HepG2 (cell line): Measurements from ENCODE around the gene TXNL4A. TPM values are rescaled to one million over a fixed set of nuclear protein-coding genes. Genes with fewer than 3 reads are reported as not detected.

Source experiments
- ARNT ChIP-seq: fragments of 450-650 bp; IDR thresholded peaks from 2 replicates; pipeline ENCODE4 v1.6.1; 2017
- ATM ChIP-seq: fragments of 450-650 bp; IDR thresholded peaks from 2 replicates; pipeline ENCODE4 v1.7.1; 2017; ENCODE audit warnings: mild to moderate bottlenecking, borderline replicate concordance
- FOXA1 ChIP-seq, 2 experiments: fragments of 450-650 bp in 1 of 2; sonication (generic) in 1 of 2; formaldehyde crosslinking in 1 of 2; IDR thresholded peaks; 2 replicates each; pipeline versions ENCODE4 v1.4.0 to v1.6.1; 2016 to 2020; ENCODE audit warnings: missing genetic modification reagents in 1 of 2
- HMG20A ChIP-seq: IDR thresholded peaks from 2 replicates; pipeline ENCODE4 v1.6.1; 2016; ENCODE audit warnings: borderline replicate concordance
- HNRNPUL1 ChIP-seq: fragments of 200-400 bp; formaldehyde crosslinking; IDR thresholded peaks from 2 replicates; pipeline ENCODE4 v1.6.1; 2017; ENCODE audit warnings: low read depth, mild to moderate bottlenecking, low read length, moderate library complexity
- HOXA5 ChIP-seq: sonication (generic); formaldehyde crosslinking; IDR thresholded peaks from 2 replicates; pipeline ENCODE4 v1.4.0; 2020; ENCODE audit warnings: missing genetic modification reagents
- KLF12 ChIP-seq: sonication (generic); formaldehyde crosslinking; IDR thresholded peaks from 2 replicates; pipeline ENCODE4 v1.4.0; 2020; ENCODE audit warnings: missing genetic modification reagents, borderline replicate concordance
- SIN3B ChIP-seq: fragments of 150-350 bp; IDR thresholded peaks from 2 replicates; pipeline ENCODE4 v1.6.1; 2014; ENCODE audit warnings: low read length
- SOX13 ChIP-seq, 3 experiments: fragments of 450-650 bp in 1 of 3; sonication (generic) in 1 of 3; formaldehyde crosslinking in 1 of 3; IDR thresholded peaks in 2 of 3; conservative IDR thresholded peaks in 1 of 3; 2 replicates each; pipeline versions ENCODE4 v1.5.0 to v1.6.1; 2016 to 2020; ENCODE audit warnings: antibody characterized with exemption in 1 of 3, mild to moderate bottlenecking in 1 of 3, missing compliant biosample characterization in 1 of 3, missing genetic modification reagents in 1 of 3, moderate library complexity in 1 of 3
- YEATS4 ChIP-seq: sonication (generic); formaldehyde crosslinking; IDR thresholded peaks from 2 replicates; pipeline ENCODE4 v1.4.0; 2020; ENCODE audit warnings: missing genetic modification reagents, borderline replicate concordance
- ZNF143 ChIP-seq: sonication (generic); formaldehyde crosslinking; IDR thresholded peaks from 2 replicates; pipeline ENCODE4 v1.4.0; 2020; ENCODE audit warnings: missing genetic modification reagents
- ZNF17 ChIP-seq: sonication (generic); formaldehyde crosslinking; IDR thresholded peaks from 2 replicates; pipeline ENCODE4 v1.5.0; 2020; ENCODE audit warnings: mild to moderate bottlenecking, missing genetic modification reagents
- ZNF232 ChIP-seq: sonication (generic); formaldehyde crosslinking; IDR thresholded peaks from 2 replicates; pipeline ENCODE4 v1.4.0; 2020; ENCODE audit warnings: missing genetic modification reagents, borderline replicate concordance
- ZNF367 ChIP-seq: sonication (generic); formaldehyde crosslinking; IDR thresholded peaks from 2 replicates; pipeline ENCODE4 v1.4.0; 2020; ENCODE audit warnings: missing genetic modification reagents, borderline replicate concordance
- ZNF747 ChIP-seq: sonication (generic); formaldehyde crosslinking; IDR thresholded peaks from 2 replicates; pipeline ENCODE4 v1.8.1; 2023; ENCODE audit warnings: missing genetic modification reagents, mild to moderate bottlenecking, borderline replicate concordance
- ZNF766 ChIP-seq: sonication (generic); formaldehyde crosslinking; IDR thresholded peaks from 2 replicates; pipeline ENCODE4 v1.5.0; 2020; ENCODE audit warnings: missing genetic modification reagents, borderline replicate concordance
- ZNF777 ChIP-seq: sonication (generic); formaldehyde crosslinking; IDR thresholded peaks from 2 replicates; pipeline ENCODE4 v1.4.0; 2020; ENCODE audit warnings: missing genetic modification reagents
- ZNF781 ChIP-seq: sonication (generic); formaldehyde crosslinking; IDR thresholded peaks from 2 replicates; pipeline ENCODE4 v1.5.1; 2020; ENCODE audit warnings: borderline replicate concordance, mild to moderate bottlenecking, missing genetic modification reagents; ENCODE audit errors: not compliant biosample characterization
- polyA plus RNA-seq, 8 experiments: library from polyadenylated mRNA; depleted of rRNA in 3 of 8; stranded (reverse) in 7 of 8; unstranded in 1 of 8; fragments of >200 nt; fragmentation: Illumina TruSeq in 4 of 8; extraction: Trizol in 4 of 8; gene quantifications; 2 replicates each; pipeline versions ENCODE4 v1.2.1 to v1.2.3, GENCODE V29; 2011 to 2016; ENCODE audit warnings: low read depth in 4 of 8, missing spikeins in 1 of 8, mixed read lengths in 1 of 8; ENCODE audit not compliant: insufficient read depth in 1 of 8
- total RNA-seq, 5 experiments: library from RNA; depleted of rRNA; stranded (reverse); fragments of >200 nt; fragmentation: Illumina TruSeq; extraction: Trizol; gene quantifications; 2 replicates each; pipeline ENCODE4 v1.2.3, GENCODE V29; 2016; ENCODE audit warnings: low read depth in 1 of 5
- TF ChIP-seq, protein P1 (sequence below), 2 experiments: sonication (generic) in 1 of 2; formaldehyde crosslinking in 1 of 2; IDR thresholded peaks; 2 replicates each; pipeline versions ENCODE4 v1.4.0 to v1.6.1; 2016 to 2020; ENCODE audit warnings: borderline replicate concordance in 1 of 2, low read depth in 1 of 2, mild to moderate bottlenecking in 1 of 2, missing genetic modification reagents in 1 of 2
- TF ChIP-seq, protein P2 (sequence below): sonication (generic); formaldehyde crosslinking; IDR thresholded peaks from 2 replicates; pipeline ENCODE4 v1.5.0; 2020; ENCODE audit warnings: mild to moderate bottlenecking, missing genetic modification reagents
- TF ChIP-seq, protein P3 (sequence below): IDR thresholded peaks from 2 replicates; pipeline ENCODE4 v1.6.1; 2016

TXNL4A gene
- total and polyA plus RNA-seq, 2 of the 13 experiments (the other 11 are each of a cell fraction or from before 2014, with no cell fraction given), result 172 to 202 TPM

DNA sequence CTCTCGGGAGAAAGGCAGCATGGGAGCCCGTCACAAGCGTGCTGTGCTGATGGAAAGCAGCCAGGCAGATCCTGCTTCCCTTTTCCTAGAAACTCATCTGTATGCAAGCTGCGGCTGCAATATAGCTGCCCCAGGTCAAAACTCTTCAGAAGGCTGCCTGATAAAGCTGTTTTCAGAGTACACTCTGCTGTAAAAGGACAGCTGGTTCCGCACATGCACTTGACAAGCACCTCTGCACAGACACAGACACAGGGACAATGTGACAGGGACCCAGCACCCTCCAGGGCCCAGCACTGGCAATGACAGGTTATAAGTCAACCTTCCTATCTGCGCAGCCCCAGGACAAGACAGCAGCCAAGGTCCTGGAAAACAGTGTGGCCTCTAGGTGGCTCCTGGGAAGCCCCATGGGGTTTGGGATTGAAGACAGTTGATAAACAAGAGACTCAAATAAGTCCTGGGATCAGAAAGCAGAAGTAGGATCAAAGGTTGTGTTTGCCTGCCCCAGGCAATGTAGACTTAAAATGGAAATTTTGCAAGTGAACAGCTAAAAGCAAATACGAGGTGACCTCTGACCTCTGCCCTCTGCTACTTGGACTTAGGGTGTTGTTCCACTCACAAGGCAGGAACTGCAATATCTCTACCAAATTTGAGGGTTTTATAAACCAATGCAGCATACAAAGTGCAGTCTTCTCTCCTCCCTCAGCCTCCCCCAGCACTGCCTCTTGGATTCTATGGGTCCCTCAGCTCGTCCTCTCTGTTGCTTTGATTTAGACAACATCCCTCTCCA is 53.9 kb downstream of the TXNL4A start (continued):
- peak; percentile 88 for TF ChIP-seq FOXA1 (IDR thresholded peaks at IDR 0.05)
- TF ChIP-seq FOXA1 (CRISPR knock-in tag; IDR thresholded peaks at IDR 0.05), result peak; percentile 97
- TF ChIP-seq KLF12, result peak; percentile 22; the same call in 1 of the 2 replicates
- peak; percentile 86 for TF ChIP-seq ZNF747 (CRISPR knock-in tag)
- no peak for TF ChIP-seq ARNT
- TF ChIP-seq YEATS4 (CRISPR knock-in tag), result no peak
- no peak for TF ChIP-seq ZNF367 (CRISPR knock-in tag)
- TF ChIP-seq, protein P1, sequence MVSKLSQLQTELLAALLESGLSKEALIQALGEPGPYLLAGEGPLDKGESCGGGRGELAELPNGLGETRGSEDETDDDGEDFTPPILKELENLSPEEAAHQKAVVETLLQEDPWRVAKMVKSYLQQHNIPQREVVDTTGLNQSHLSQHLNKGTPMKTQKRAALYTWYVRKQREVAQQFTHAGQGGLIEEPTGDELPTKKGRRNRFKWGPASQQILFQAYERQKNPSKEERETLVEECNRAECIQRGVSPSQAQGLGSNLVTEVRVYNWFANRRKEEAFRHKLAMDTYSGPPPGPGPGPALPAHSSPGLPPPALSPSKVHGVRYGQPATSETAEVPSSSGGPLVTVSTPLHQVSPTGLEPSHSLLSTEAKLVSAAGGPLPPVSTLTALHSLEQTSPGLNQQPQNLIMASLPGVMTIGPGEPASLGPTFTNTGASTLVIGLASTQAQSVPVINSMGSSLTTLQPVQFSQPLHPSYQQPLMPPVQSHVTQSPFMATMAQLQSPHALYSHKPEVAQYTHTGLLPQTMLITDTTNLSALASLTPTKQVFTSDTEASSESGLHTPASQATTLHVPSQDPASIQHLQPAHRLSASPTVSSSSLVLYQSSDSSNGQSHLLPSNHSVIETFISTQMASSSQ (IDR thresholded peaks at IDR 0.05; ENCODE audit: low read depth), result peak; percentile 54
- TF ChIP-seq, protein P1 (CRISPR knock-in tag; IDR thresholded peaks at IDR 0.05; ENCODE audit: borderline replicate concordance), result peak; percentile 85; the same call in 1 of the 2 replicates
- no peak for TF ChIP-seq ZNF232 (CRISPR knock-in tag)
- TF ChIP-seq HOXA5 (CRISPR knock-in tag), result no peak
- no peak for TF ChIP-seq HNRNPUL1
- peak; percentile 50; the same call in 1 of the 2 replicates for TF ChIP-seq SIN3B
- TF ChIP-seq ATM, result no peak
- no peak for TF ChIP-seq ZNF777 (CRISPR knock-in tag)
- no peak for TF ChIP-seq ZNF781
- TF ChIP-seq ZNF143 (CRISPR knock-in tag), result 0 out of 2 replicates have a peak, but pooled peaks have one; percentile 16
- TF ChIP-seq HMG20A, result peak; percentile 95
- TF ChIP-seq, protein P2, sequence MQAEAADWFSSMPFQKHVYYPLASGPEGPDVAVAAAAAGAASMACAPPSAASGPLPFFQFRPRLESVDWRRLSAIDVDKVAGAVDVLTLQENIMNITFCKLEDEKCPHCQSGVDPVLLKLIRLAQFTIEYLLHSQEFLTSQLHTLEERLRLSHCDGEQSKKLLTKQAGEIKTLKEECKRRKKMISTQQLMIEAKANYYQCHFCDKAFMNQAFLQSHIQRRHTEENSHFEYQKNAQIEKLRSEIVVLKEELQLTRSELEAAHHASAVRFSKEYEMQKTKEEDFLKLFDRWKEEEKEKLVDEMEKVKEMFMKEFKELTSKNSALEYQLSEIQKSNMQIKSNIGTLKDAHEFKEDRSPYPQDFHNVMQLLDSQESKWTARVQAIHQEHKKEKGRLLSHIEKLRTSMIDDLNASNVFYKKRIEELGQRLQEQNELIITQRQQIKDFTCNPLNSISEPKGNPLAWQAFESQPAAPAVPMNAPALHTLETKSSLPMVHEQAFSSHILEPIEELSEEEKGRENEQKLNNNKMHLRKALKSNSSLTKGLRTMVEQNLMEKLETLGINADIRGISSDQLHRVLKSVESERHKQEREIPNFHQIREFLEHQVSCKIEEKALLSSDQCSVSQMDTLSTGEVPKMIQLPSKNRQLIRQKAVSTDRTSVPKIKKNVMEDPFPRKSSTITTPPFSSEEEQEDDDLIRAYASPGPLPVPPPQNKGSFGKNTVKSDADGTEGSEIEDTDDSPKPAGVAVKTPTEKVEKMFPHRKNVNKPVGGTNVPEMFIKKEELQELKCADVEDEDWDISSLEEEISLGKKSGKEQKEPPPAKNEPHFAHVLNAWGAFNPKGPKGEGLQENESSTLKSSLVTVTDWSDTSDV (CRISPR knock-in tag), result no peak
- no peak for TF ChIP-seq ZNF17 (CRISPR knock-in tag)
- 0 out of 2 replicates have a peak, but pooled peaks have one; percentile 34 for TF ChIP-seq ZNF766 (CRISPR knock-in tag)
- peak; percentile 74 for TF ChIP-seq SOX13 (IDR thresholded peaks at IDR 0.05)
- TF ChIP-seq SOX13 (CRISPR knock-in tag; conservative IDR thresholded peaks at IDR 0.05 in 1 of 2, IDR thresholded peaks at IDR 0.05 in 1 of 2), result peak in 1 of 2 experiments; percentile 90; a peak in 2 of 4 replicates
- TF ChIP-seq, protein P3, sequence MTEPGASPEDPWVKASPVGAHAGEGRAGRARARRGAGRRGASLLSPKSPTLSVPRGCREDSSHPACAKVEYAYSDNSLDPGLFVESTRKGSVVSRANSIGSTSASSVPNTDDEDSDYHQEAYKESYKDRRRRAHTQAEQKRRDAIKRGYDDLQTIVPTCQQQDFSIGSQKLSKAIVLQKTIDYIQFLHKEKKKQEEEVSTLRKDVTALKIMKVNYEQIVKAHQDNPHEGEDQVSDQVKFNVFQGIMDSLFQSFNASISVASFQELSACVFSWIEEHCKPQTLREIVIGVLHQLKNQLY, result peak; percentile 73; the same call in 1 of the 2 replicates
